KMS-11 (cell line): Measurements from ENCODE around the gene FAM25A.

Experiments
- H2AFZ ChIP-seq: fragments of 200-600 bp; sonication (generic); 2 replicates; pipeline ENCODE4 v1.6.1; 2016; ENCODE audit warnings: antibody characterized with exemption, mixed run types, low read depth
- H3K27ac ChIP-seq: fragments of 200-600 bp; sonication (generic); 2 replicates; pipeline ENCODE4 v1.6.1; 2016; ENCODE audit warnings: mild to moderate bottlenecking, mixed run types
- H3K27me3 ChIP-seq: fragments of 200-600 bp; sonication (generic); 2 replicates; pipeline ENCODE4 v1.6.1; 2017; ENCODE audit warnings: mild to moderate bottlenecking, low read depth, mixed run types, moderate library complexity; ENCODE audit not compliant: insufficient read depth
- H3K36me3 ChIP-seq: fragments of 200-600 bp; sonication (generic); 2 replicates; pipeline ENCODE4 v1.6.1; 2017; ENCODE audit warnings: mild to moderate bottlenecking, mixed run types; ENCODE audit not compliant: insufficient read depth
- H3K4me1 ChIP-seq: fragments of 200-600 bp; sonication (generic); 2 replicates; pipeline ENCODE4 v1.6.1; 2016; ENCODE audit warnings: mild to moderate bottlenecking, low read depth, mixed run types; ENCODE audit not compliant: poor library complexity, severe bottlenecking
- H3K4me2 ChIP-seq: fragments of 200-600 bp; sonication (generic); 2 replicates; pipeline ENCODE4 v1.7.0; 2016; ENCODE audit warnings: mild to moderate bottlenecking, mixed run types
- H3K4me3 ChIP-seq: fragments of 200-600 bp; sonication (generic); IDR thresholded peaks from 2 replicates; pipeline ENCODE4 v1.6.1; 2017; ENCODE audit warnings: low read depth, low read length, mixed read lengths; ENCODE audit not compliant: insufficient read depth
- H3K79me2 ChIP-seq: fragments of 200-600 bp; sonication (generic); 2 replicates; pipeline ENCODE4 v1.6.1; 2016; ENCODE audit warnings: low read depth, mixed run types; ENCODE audit not compliant: insufficient read depth
- H3K9ac ChIP-seq: fragments of 200-600 bp; sonication (generic); 2 replicates; pipeline ENCODE4 v1.6.1; 2016; ENCODE audit warnings: mild to moderate bottlenecking, mixed run types
- H4K20me1 ChIP-seq: fragments of 200-600 bp; sonication (generic); 2 replicates; pipeline ENCODE4 v1.6.1; 2016; ENCODE audit warnings: mild to moderate bottlenecking, mixed run types; ENCODE audit not compliant: insufficient read depth
- CTCF ChIP-seq: fragments of 200-600 bp; sonication (generic); conservative IDR thresholded peaks from 2 replicates; pipeline ENCODE4 v1.6.1; 2017; ENCODE audit warnings: low read depth, mild to moderate bottlenecking, antibody characterized with exemption, low read length, moderate library complexity, mixed read lengths

The FAM25A gene

GRCh38 chr10:87053111-87053510 lies 33.0 kb downstream of the FAM25A start:
- Histone ChIP-seq H3K4me2 (no peak overlapping the region), H3K27me3 (no peaks in the 10 kb centered on the region), H3K27ac (no peak overlapping the region), H2AFZ (no peak overlapping the region), H3K36me3 (peaks cover 18% of the 10 kb centered on the region; the same call in 1 of the 2 replicates), H3K79me2 (no peaks in the 10 kb centered on the region), H3K4me3 (no peak overlapping the region), H3K9ac (no peak overlapping the region), H4K20me1 (no peaks in the 10 kb centered on the region), H3K4me1 (peaks cover 12% of the 10 kb centered on the region)
- TF ChIP-seq CTCF, result no peak

GRCh38 chr10:87053577-87054181 lies 33.6 kb downstream of the FAM25A start:
- no peak overlapping the region for H3K9ac ChIP-seq
- H3K79me2 ChIP-seq, result no peaks in the 10 kb centered on the region
- no peaks in the 10 kb centered on the region for H3K27me3 ChIP-seq
- no peak overlapping the region for H2AFZ ChIP-seq
- H3K27ac ChIP-seq, result no peak overlapping the region
- peaks cover 12% of the 10 kb centered on the region for H3K4me1 ChIP-seq
- H4K20me1 ChIP-seq, result no peaks in the 10 kb centered on the region
- H3K36me3 ChIP-seq, result peaks cover 18% of the 10 kb centered on the region; the same call in 1 of the 2 replicates
- no peak overlapping the region for H3K4me3 ChIP-seq
- no peak for TF ChIP-seq CTCF
- H3K4me2 ChIP-seq, result no peak overlapping the region

- Histone ChIP-seq H4K20me1 (no peaks in the 10 kb centered on the region), H2AFZ (no peak overlapping the region), H3K27ac (peak overlapping the region; percentile 15; the same call in 1 of the 2 replicates), H3K4me1 (peaks cover 12% of the 10 kb centered on the region), H3K27me3 (no peaks in the 10 kb centered on the region), H3K9ac (no peak overlapping the region), H3K4me3 (no peak overlapping the region), H3K79me2 (no peaks in the 10 kb centered on the region), H3K36me3 (peaks cover 26% of the 10 kb centered on the region; the same call in 1 of the 2 replicates), H3K4me2 (no peak overlapping the region)
- TF ChIP-seq CTCF, result no peak
Measured at GRCh38 chr10:87054373-87055295, 34.5 kb downstream of the FAM25A start.

GRCh38 chr10:87058171-87058570 lies 38.1 kb downstream of the FAM25A start:
- Histone ChIP-seq H4K20me1 (no peaks in the 10 kb centered on the region), H3K4me2 (no peak overlapping the region), H2AFZ (no peak overlapping the region), H3K27me3 (no peaks in the 10 kb centered on the region), H3K9ac (no peak overlapping the region), H3K4me3 (no peak overlapping the region), H3K79me2 (no peaks in the 10 kb centered on the region), H3K4me1 (peaks cover 12% of the 10 kb centered on the region), H3K27ac (no peak overlapping the region), H3K36me3 (peaks cover 23% of the 10 kb centered on the region; the same call in 1 of the 2 replicates)
- no peak for TF ChIP-seq CTCF
